GM12878 (cell line): Measurements from ENCODE around the gene SYCP2. TPM values are rescaled to one million over a fixed set of nuclear protein-coding genes. Genes with fewer than 3 reads are reported as not detected.

Source experiments
- ATAC-seq: fragments of 200-7000 bp; cut with Tn5 transposase; 3 replicates; pipeline ENCODE4 v1.9.1; 2020; ENCODE audit warnings: mild to moderate bottlenecking, moderate library complexity
- BruUV-seq: library from RNA; stranded (reverse); fragments of 400-500 nt; replicated peaks from 2 replicates; lab custom pipeline; 2021; lab: Mats Ljungman, UMichigan
- CTCF ChIA-PET: fragments of 300-600 bp; sonication (Branson Sonifier 250); formaldehyde crosslinking; extraction: SDS; loops from one replicate; lab custom pipeline; 2021; ENCODE audit warnings: inconsistent platforms; lab: Yijun Ruan, JAX
- POLR2A ChIA-PET: fragments of 350-600 bp; formaldehyde crosslinking; extraction: SDS; loops from one replicate; lab custom pipeline; 2021; ENCODE audit warnings: inconsistent platforms; lab: Charles Lee
- RAD21 ChIA-PET: fragments of 300-600 bp; sonication (Branson Sonifier 250); formaldehyde crosslinking; loops from one replicate; lab custom pipeline; 2023; ENCODE audit warnings: antibody characterized with exemption; ENCODE audit not compliant: unreplicated experiment; lab: Charles Lee
- SMC1A ChIA-PET: fragments of 300-600 bp; sonication (Branson Sonifier 250); formaldehyde crosslinking; loops from one replicate; lab custom pipeline; 2023; ENCODE audit not compliant: unreplicated experiment, uncharacterized antibody; lab: Charles Lee
- DNase-seq: peaks from one replicate; pipeline ENCODE4 v3.0.0-alpha.2; 2011; ENCODE audit warnings: low read depth, low spot score
- FAIRE-seq: peaks from 3 replicates; lab custom pipeline; 2011; peaks lifted over from hg19 to GRCh38; lab: Jason Lieb, UNC
- H2AFZ ChIP-seq: 2 replicates; pipeline ENCODE4 v1.6.0; 2011; ENCODE audit warnings: low read depth, low read length, control low read depth; ENCODE audit not compliant: control insufficient read depth
- H3K27ac ChIP-seq: 2 replicates; pipeline ENCODE4 v1.5.1; 2011; ENCODE audit warnings: control low read depth; ENCODE audit not compliant: control insufficient read depth, insufficient read depth
- H3K27me3 ChIP-seq, 2 experiments: replicated peaks in 1 of 2; 2 replicates each; pipeline versions ENCODE4 v1.6.0 to v1.6.1; 2011; ENCODE audit warnings: low read length in 1 of 2; ENCODE audit not compliant: control insufficient read depth in 2 of 2, insufficient read depth in 2 of 2
- H3K36me3 ChIP-seq, 2 experiments: 2 replicates each; pipeline ENCODE4 v1.5.1; 2011; ENCODE audit warnings: low read length in 1 of 2; ENCODE audit not compliant: control insufficient read depth in 2 of 2, insufficient read depth in 2 of 2
- H3K4me1 ChIP-seq: 2 replicates; pipeline ENCODE4 v1.6.1; 2011; ENCODE audit warnings: mild to moderate bottlenecking, low read length, moderate library complexity, mixed read lengths; ENCODE audit not compliant: control insufficient read depth, insufficient read depth
- H3K4me2 ChIP-seq: 2 replicates; pipeline ENCODE4 v1.6.0; 2011; ENCODE audit warnings: control low read depth; ENCODE audit not compliant: control insufficient read depth, insufficient read depth
- H3K4me3 ChIP-seq: fragments of 200-600 bp; sonication (generic); 2 replicates; pipeline ENCODE4 v1.5.1; 2016
- H3K79me2 ChIP-seq: 2 replicates; pipeline ENCODE4 v1.6.0; 2011; ENCODE audit warnings: low read length; ENCODE audit not compliant: control insufficient read depth, insufficient read depth
- H3K9ac ChIP-seq: 2 replicates; pipeline ENCODE4 v1.8.0; 2011; ENCODE audit warnings: low read length, control low read depth, mixed read lengths; ENCODE audit not compliant: control insufficient read depth, insufficient read depth
- H3K9me3 ChIP-seq: replicated peaks from 3 replicates; pipeline ENCODE4 v1.5.1; 2011; ENCODE audit warnings: mild to moderate bottlenecking, low read length; ENCODE audit not compliant: control insufficient read depth, insufficient read depth
- H4K20me1 ChIP-seq: 2 replicates; pipeline ENCODE4 v1.6.0; 2011; ENCODE audit not compliant: control insufficient read depth, insufficient read depth
- CHD4 ChIP-seq: fragments of 200-600 bp; sonication (generic); IDR thresholded peaks from 2 replicates; pipeline ENCODE4 v1.6.1; 2016; ENCODE audit warnings: mild to moderate bottlenecking
- EED ChIP-seq: sonication (generic); IDR thresholded peaks from 2 replicates; pipeline ENCODE4 v1.6.1; 2016; ENCODE audit warnings: antibody characterized with exemption, low read depth
- MEF2B ChIP-seq: fragments of 450-650 bp; IDR thresholded peaks from 2 replicates; pipeline ENCODE4 v1.6.1; 2018; ENCODE audit warnings: mild to moderate bottlenecking, moderate library complexity; ENCODE audit not compliant: partially characterized antibody, poor library complexity, severe bottlenecking
- RAD21 ChIP-seq: IDR thresholded peaks from 2 replicates; pipeline ENCODE4 v1.6.1; 2011; ENCODE audit warnings: mild to moderate bottlenecking, low read depth, low read length, moderate library complexity; ENCODE audit not compliant: insufficient read depth
- SMC3 ChIP-seq: IDR thresholded peaks from 2 replicates; pipeline ENCODE4 v1.6.1; 2011; ENCODE audit warnings: low read length, improper control_type of control experiment, borderline replicate concordance
- ZNF217 ChIP-seq: fragments of 450-650 bp; IDR thresholded peaks from 2 replicates; pipeline ENCODE4 v1.6.1; 2017; ENCODE audit warnings: antibody characterized with exemption, mild to moderate bottlenecking
- ZNF384 ChIP-seq: IDR thresholded peaks from 2 replicates; pipeline ENCODE4 v1.6.1; 2012; ENCODE audit warnings: low read depth, mild to moderate bottlenecking, low read length, improper control_type of control experiment, borderline replicate concordance
- WGBS: methylation state at CpG from one replicate; pipeline ENCODE4 v1.1.6; 2016; ENCODE audit warnings: low lambda C conversion rate; ENCODE audit not compliant: insufficient replicate concordance, insufficient coverage; ENCODE audit errors: missing lambda C conversion rate; 5-methylcytosine and 5-hydroxymethylcytosine counted together
- in situ Hi-C: fragments of 300-500 bp; cut with MboI; formaldehyde crosslinking; loops from 9 replicates; pipeline ENCODE4 v1.14.3; 2018; ENCODE audit warnings: mixed read lengths
- intact Hi-C: fragments of 100-400 bp; cut with micrococcal nuclease; formaldehyde crosslinking; loops from one replicate; pipeline ENCODE4 v1.14.2; 2022; ENCODE audit not compliant: unreplicated experiment
- polyA plus RNA-seq, 11 experiments: library from polyadenylated mRNA; depleted of rRNA in 4 of 11; unstranded in 6 of 11; stranded (reverse) in 5 of 11; fragments of >200 nt; fragmentation: Nextera tagmentation in 4 of 11; fragmentation: Illumina TruSeq in 1 of 11; extraction: Ambion mirVana in 4 of 11; extraction: Trizol in 1 of 11; gene quantifications; 1 replicate in 1 of 11; 2 replicates in 10 of 11; pipeline versions ENCODE4 v1.2.1 to v1.2.3, GENCODE V29; 2011 to 2016; ENCODE audit warnings: inconsistent platforms in 2 of 11, missing spikeins in 2 of 11, low read depth in 1 of 11
- total RNA-seq, 4 experiments: library from RNA; depleted of rRNA in 3 of 4; stranded (reverse); fragments of >200 nt in 3 of 4; fragmentation: Illumina TruSeq in 1 of 4; extraction: Trizol in 1 of 4; gene quantifications; 2 replicates each; pipeline versions ENCODE4 v1.2.1 to v1.2.3, GENCODE V29; 2013 to 2021
- TF ChIP-seq, protein P1 (sequence below), 3 experiments: IDR thresholded peaks in 2 of 3; conservative IDR thresholded peaks in 1 of 3; 2 replicates each; pipeline ENCODE4 v1.5.1; 2011; ENCODE audit warnings: low read depth in 3 of 3, low read length in 3 of 3, mild to moderate bottlenecking in 3 of 3, control low read depth in 2 of 3, moderate library complexity in 2 of 3, inconsistent platforms in 1 of 3, mixed read lengths in 1 of 3; ENCODE audit not compliant: control insufficient read depth in 2 of 3, insufficient read depth in 1 of 3; ENCODE audit errors: extremely low read depth in 1 of 3
- TF ChIP-seq, protein P2 (sequence below): fragments of 450-650 bp; IDR thresholded peaks from 2 replicates; pipeline ENCODE4 v1.6.1; 2017; ENCODE audit warnings: low read depth, mild to moderate bottlenecking, moderate library complexity
- TF ChIP-seq, protein P3 (sequence below): fragments of 450-650 bp; IDR thresholded peaks from 2 replicates; pipeline ENCODE4 v1.6.1; 2017; ENCODE audit warnings: mild to moderate bottlenecking

Gene SYCP2
- total and polyA plus RNA-seq, 10 of the 15 experiments (the other 5 are each of a cell fraction or from before 2014, with no cell fraction given): 0.01 to 0.18 (median 0.09) TPM; not detected in 2

DNA sequence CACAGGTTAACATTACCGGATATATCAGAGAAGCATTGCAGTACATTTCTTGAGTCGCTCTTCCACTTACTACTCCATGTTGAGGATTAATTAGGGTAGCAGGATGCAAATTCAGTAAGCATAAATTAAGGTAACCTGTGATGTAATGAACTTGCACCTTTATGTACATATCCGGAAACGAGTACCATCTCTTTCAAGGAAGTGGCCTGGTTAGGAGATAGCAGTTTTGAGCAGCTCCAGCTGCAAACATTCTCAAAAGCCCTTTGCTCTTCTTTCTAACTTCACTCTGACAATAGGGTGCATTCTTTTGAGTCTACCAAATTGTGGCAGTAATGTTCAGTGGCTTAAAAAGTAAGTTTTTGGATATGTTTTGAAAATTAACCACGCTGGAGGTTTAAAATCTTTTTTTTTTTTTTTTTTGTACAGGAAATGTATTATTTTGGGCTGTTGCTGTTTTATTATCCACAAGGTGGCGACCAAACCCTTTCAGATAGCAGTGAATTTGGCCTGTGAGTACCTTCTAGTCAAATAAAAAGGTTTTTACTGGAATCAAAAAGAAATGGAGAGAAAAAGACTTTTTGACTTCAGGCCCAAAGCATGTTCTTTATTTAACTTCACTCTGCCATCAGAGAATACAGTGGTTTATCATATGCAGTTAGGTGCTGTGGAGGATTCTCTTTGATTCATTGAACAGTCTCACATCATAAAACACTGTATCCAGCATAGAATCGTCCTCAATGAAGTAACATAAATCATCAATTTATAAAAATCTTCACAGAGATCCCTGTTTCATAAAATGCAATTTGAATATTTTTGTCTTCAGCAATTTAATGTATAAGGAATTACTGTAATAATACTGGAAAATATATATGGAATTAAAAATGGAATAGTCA is 15.6 kb upstream of the SYCP2 start:
- SMC1A ChIA-PET: interaction anchor here (0.6 to 1.9 kb wide), 8 partner anchors 9 to 876 kb away, joined by 3 to 8 read pairs (median 3); partner anchors contain the start of genes FAM217B, PPP1R3D and SYCP2
- Histone ChIP-seq H3K4me2 (peak overlapping the region; percentile 54; the same call in 1 of the 2 replicates), H3K27ac (0 out of 2 replicates have a peak overlapping the region, but pooled peaks have one; percentile 18), H3K9ac (no peak overlapping the region)
- no TSS peak for BruUV-seq
- DNase-seq: no peak
- ATAC-seq: peak; percentile 88
- 23% methylated on average over 7 of the region's 7 CpGs for WGBS
- RAD21 ChIA-PET: interaction anchor here (0.6 to 1.3 kb wide), 3 partner anchors 9 to 314 kb away, joined by 3 to 4 read pairs (median 4); partner anchors contain the start of genes FAM217B and PPP1R3D
- TF ChIP-seq SMC3: peak; percentile 35; the same call in 1 of the 2 replicates
- TF ChIP-seq MEF2B: no peak
- TF ChIP-seq ZNF217: no peak
- no peak for TF ChIP-seq EED
- TF ChIP-seq, protein P1, sequence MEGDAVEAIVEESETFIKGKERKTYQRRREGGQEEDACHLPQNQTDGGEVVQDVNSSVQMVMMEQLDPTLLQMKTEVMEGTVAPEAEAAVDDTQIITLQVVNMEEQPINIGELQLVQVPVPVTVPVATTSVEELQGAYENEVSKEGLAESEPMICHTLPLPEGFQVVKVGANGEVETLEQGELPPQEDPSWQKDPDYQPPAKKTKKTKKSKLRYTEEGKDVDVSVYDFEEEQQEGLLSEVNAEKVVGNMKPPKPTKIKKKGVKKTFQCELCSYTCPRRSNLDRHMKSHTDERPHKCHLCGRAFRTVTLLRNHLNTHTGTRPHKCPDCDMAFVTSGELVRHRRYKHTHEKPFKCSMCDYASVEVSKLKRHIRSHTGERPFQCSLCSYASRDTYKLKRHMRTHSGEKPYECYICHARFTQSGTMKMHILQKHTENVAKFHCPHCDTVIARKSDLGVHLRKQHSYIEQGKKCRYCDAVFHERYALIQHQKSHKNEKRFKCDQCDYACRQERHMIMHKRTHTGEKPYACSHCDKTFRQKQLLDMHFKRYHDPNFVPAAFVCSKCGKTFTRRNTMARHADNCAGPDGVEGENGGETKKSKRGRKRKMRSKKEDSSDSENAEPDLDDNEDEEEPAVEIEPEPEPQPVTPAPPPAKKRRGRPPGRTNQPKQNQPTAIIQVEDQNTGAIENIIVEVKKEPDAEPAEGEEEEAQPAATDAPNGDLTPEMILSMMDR (IDR thresholded peaks at IDR 0.05 in 2 of 3, conservative IDR thresholded peaks at IDR 0.05 in 1 of 3; ENCODE audit: control insufficient read depth in 2 of 3, extremely low read depth in 1 of 3, insufficient read depth in 1 of 3, low read depth in 3 of 3, low read length in 3 of 3): peak; percentile 44 to 59 (median 57); a peak in 5 of 6 replicates
- TF ChIP-seq, protein P2, sequence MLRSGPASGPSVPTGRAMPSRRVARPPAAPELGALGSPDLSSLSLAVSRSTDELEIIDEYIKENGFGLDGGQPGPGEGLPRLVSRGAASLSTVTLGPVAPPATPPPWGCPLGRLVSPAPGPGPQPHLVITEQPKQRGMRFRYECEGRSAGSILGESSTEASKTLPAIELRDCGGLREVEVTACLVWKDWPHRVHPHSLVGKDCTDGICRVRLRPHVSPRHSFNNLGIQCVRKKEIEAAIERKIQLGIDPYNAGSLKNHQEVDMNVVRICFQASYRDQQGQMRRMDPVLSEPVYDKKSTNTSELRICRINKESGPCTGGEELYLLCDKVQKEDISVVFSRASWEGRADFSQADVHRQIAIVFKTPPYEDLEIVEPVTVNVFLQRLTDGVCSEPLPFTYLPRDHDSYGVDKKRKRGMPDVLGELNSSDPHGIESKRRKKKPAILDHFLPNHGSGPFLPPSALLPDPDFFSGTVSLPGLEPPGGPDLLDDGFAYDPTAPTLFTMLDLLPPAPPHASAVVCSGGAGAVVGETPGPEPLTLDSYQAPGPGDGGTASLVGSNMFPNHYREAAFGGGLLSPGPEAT: no peak
- peak; percentile 96 for TF ChIP-seq ZNF384
- no peak for TF ChIP-seq CHD4
- TF ChIP-seq, protein P3, sequence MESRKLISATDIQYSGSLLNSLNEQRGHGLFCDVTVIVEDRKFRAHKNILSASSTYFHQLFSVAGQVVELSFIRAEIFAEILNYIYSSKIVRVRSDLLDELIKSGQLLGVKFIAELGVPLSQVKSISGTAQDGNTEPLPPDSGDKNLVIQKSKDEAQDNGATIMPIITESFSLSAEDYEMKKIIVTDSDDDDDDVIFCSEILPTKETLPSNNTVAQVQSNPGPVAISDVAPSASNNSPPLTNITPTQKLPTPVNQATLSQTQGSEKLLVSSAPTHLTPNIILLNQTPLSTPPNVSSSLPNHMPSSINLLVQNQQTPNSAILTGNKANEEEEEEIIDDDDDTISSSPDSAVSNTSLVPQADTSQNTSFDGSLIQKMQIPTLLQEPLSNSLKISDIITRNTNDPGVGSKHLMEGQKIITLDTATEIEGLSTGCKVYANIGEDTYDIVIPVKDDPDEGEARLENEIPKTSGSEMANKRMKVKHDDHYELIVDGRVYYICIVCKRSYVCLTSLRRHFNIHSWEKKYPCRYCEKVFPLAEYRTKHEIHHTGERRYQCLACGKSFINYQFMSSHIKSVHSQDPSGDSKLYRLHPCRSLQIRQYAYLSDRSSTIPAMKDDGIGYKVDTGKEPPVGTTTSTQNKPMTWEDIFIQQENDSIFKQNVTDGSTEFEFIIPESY: no peak
- TF ChIP-seq RAD21: peak; percentile 65
- TF ChIP-seq, all 136 proteins: peak for 4
- in situ Hi-C loops (no loop called here), intact Hi-C loops (loop anchor here (10.0 kb wide), 1 partner anchor 106 kb away; no protein-coding TSS in a partner anchor)
- CTCF ChIA-PET: interaction anchor here (0.6 to 12.8 kb wide), 15 partner anchors 9 to 683 kb away, joined by 3 to 173 read pairs (median 4); partner anchors contain the start of genes CDH26, FAM217B, PPP1R3D and SYCP2
- Histone ChIP-seq H3K9me3 (no peaks in the 10 kb centered on the region), H3K36me3 (peaks cover 0 to 1% of the 10 kb centered on the region in 2 experiments; a peak in 1 of 4 replicates), H3K27me3 (no peaks in the 10 kb centered on the region), H3K79me2 (no peaks in the 10 kb centered on the region), H3K4me3 (no peak overlapping the region), H3K4me1 (peaks cover 6% of the 10 kb centered on the region), H4K20me1 (no peaks in the 10 kb centered on the region), H2AFZ (peak overlapping the region; percentile 75)
- FAIRE-seq: peak; percentile 66
- POLR2A ChIA-PET: interaction anchor here (0.6 to 1.2 kb wide), 2 partner anchors 9 to 17 kb away, joined by 3 to 5 read pairs; partner anchors contain the start of genes FAM217B and PPP1R3D
